Stimulated activated CD4-positive, alpha-beta T cell treated with anti-CD3 and anti-CD28 coated beads, Interleukin-2, amount 100 ng/mL, for 4 hours (primary cell): ENCODE data around the gene RET.

Experiments used
- DNase-seq: peaks from one replicate; pipeline ENCODE4 v3.0.0-alpha.2; 2020; ENCODE audit warnings: low read depth

Gene RET

GRCh38 chr10:43044961-43045621 lies 31.8 kb upstream of the RET start:
- DNase-seq, result no peak

- no peak for DNase-seq
Measured at GRCh38 chr10:43045631-43046287, 31.1 kb upstream of the RET start.

GRCh38 chr10:43046288-43046991 lies 30.4 kb upstream of the RET start:
- no peak for DNase-seq

GRCh38 chr10:43047288-43047970 lies 29.4 kb upstream of the RET start:
- no peak for DNase-seq

GRCh38 chr10:43048301-43049051 lies 28.4 kb upstream of the RET start:
- DNase-seq, result no peak

GRCh38 chr10:43049081-43049551 lies 27.8 kb upstream of the RET start:
- DNase-seq, result no peak

GRCh38 chr10:43050011-43050410 lies 26.9 kb upstream of the RET start:
- no peak for DNase-seq

GRCh38 chr10:43053825-43054224 lies 23.0 kb upstream of the RET start:
- no peak for DNase-seq

GRCh38 chr10:43054593-43054992 lies 22.3 kb upstream of the RET start:
- no peak for DNase-seq

- no peak for DNase-seq
Measured at GRCh38 chr10:43055217-43055616, 21.7 kb upstream of the RET start.

GRCh38 chr10:43055991-43056567 lies 20.8 kb upstream of the RET start:
- DNase-seq, result no peak

GRCh38 chr10:43056568-43057011 lies 20.3 kb upstream of the RET start:
- DNase-seq, result no peak

- DNase-seq, result no peak
Measured at GRCh38 chr10:43057231-43057711, 19.6 kb upstream of the RET start.

- no peak for DNase-seq
Measured at GRCh38 chr10:43057831-43058340, 19.0 kb upstream of the RET start.

- no peak for DNase-seq
Measured at GRCh38 chr10:43058716-43059335, 18.0 kb upstream of the RET start.

- DNase-seq, result no peak
Measured at GRCh38 chr10:43059336-43059720, 17.5 kb upstream of the RET start.

- DNase-seq, result no peak
Measured at GRCh38 chr10:43059828-43060227, 17.0 kb upstream of the RET start.

- no peak for DNase-seq
Measured at GRCh38 chr10:43060291-43060690, 16.6 kb upstream of the RET start.

- no peak for DNase-seq
Measured at GRCh38 chr10:43061331-43061730, 15.5 kb upstream of the RET start.

- DNase-seq, result no peak
Measured at GRCh38 chr10:43061760-43062159, 15.1 kb upstream of the RET start.
